Gastroesophageal sphincter (tissue), 4 donors: ENCODE measurements around the gene C14orf93. TPM values are rescaled to one million over a fixed set of nuclear protein-coding genes. Genes with fewer than 3 reads are reported as not detected.
"Not testable (repeated sequence)": the region's sequence is repeated elsewhere in the genome, so short reads cannot be mapped to it uniquely, and the experiment has no call there.

Experiments used
- ATAC-seq: fragments of 150-250 bp; one replicate; pipeline ENCODE4 v1.9.1; 2016; ENCODE audit warnings: mild to moderate bottlenecking, moderate library complexity
- H3K27ac ChIP-seq, 4 donors: fragments of 200-600 bp; sonication (generic) in 3 of 4; 1 replicate in 3 of 4; 2 replicates in 1 of 4; pipeline ENCODE4 v1.5.1; 2016 to 2019
- H3K27me3 ChIP-seq: fragments of 200-600 bp; sonication (generic); one replicate; pipeline ENCODE4 v1.5.1; 2019
- H3K36me3 ChIP-seq, 2 donors: fragments of 200-600 bp; sonication (generic); one replicate each; pipeline ENCODE4 v1.5.1; 2019; ENCODE audit warnings: control low read depth in 1 of 2
- H3K4me1 ChIP-seq, 3 donors: fragments of 200-600 bp; sonication (generic); 1 replicate in 2 of 3; 2 replicates in 1 of 3; pipeline ENCODE4 v1.5.1; 2016 to 2019; ENCODE audit warnings: control low read depth in 2 of 3
- H3K4me3 ChIP-seq, 2 donors: fragments of 200-600 bp; sonication (generic); one replicate each; pipeline ENCODE4 v1.5.1; 2019; ENCODE audit warnings: mild to moderate bottlenecking in 1 of 2, moderate library complexity in 1 of 2
- H3K9me3 ChIP-seq, 3 donors: fragments of 200-600 bp; sonication (generic); one replicate each; pipeline ENCODE4 v1.5.1; 2017 to 2019; ENCODE audit warnings: control low read depth in 2 of 3
- CTCF ChIP-seq, 4 experiments: fragments of 200-600 bp in 2 of 4; fragments of 450-650 bp in 2 of 4; sonication (generic) in 1 of 4; IDR thresholded peaks; one replicate each; pipeline ENCODE4 v1.5.1; 2017 to 2019; ENCODE audit warnings: antibody characterized with exemption in 4 of 4, mild to moderate bottlenecking in 2 of 4, moderate library complexity in 2 of 4
- EP300 ChIP-seq: sonication (generic); formaldehyde crosslinking; IDR thresholded peaks from one replicate; pipeline ENCODE4 v1.6.1; 2017; ENCODE audit warnings: antibody characterized with exemption, mild to moderate bottlenecking
- POLR2A ChIP-seq, 2 donors: fragments of 450-650 bp; IDR thresholded peaks; one replicate each; pipeline ENCODE4 v1.6.1; 2017; ENCODE audit warnings: antibody characterized with exemption in 2 of 2, mild to moderate bottlenecking in 2 of 2, moderate library complexity in 1 of 2
- POLR2AphosphoS5 ChIP-seq: sonication (generic); formaldehyde crosslinking; IDR thresholded peaks from one replicate; pipeline ENCODE4 v1.6.1; 2017; ENCODE audit warnings: antibody characterized with exemption
- WGBS, 2 donors: methylation state at CpG; one replicate each; pipeline ENCODE4 v1.1.5; 2018; ENCODE audit warnings: low coverage in 1 of 2; 5-methylcytosine and 5-hydroxymethylcytosine counted together
- total RNA-seq, 4 donors: library from RNA; depleted of rRNA; stranded (reverse); fragments of >200 nt; gene quantifications; one replicate each; pipeline ENCODE4 v1.1.0, GENCODE V29; 2016

Gene C14orf93
- total RNA-seq, 4 donors from 2014 or later = 8.4 to 16.0 (median 13.2) TPM

- ATAC-seq = no peak
- 90 to 100% methylated on average over 2 to 5 of the region's 7 CpGs for WGBS, 2 donors
- no peak for TF ChIP-seq POLR2AphosphoS5
- TF ChIP-seq CTCF (IDR thresholded peaks at IDR 0.05) = no peak
- TF ChIP-seq EP300 = no peak
- no peak for TF ChIP-seq POLR2A (IDR thresholded peaks at IDR 0.05)
- Histone ChIP-seq H3K9me3 (no peaks in the 10 kb centered on the region), H3K4me1 (no peaks in the 10 kb centered on the region), H3K36me3 (peaks cover 0 to 20% of the 10 kb centered on the region in 2 donors), H3K4me3 (no peak overlapping the region), H3K27me3 (no peaks in the 10 kb centered on the region), H3K27ac (no peak overlapping the region)
Observed at GRCh38 chr14:23020143-23021128, 10.5 kb upstream of the C14orf93 start.

- H3K9me3 ChIP-seq = no peaks in the 10 kb centered on the region
- H3K27me3 ChIP-seq = no peaks in the 10 kb centered on the region
- H3K4me1 ChIP-seq = no peaks in the 10 kb centered on the region
- no peaks in the 10 kb centered on the region for H3K36me3 ChIP-seq
- H3K27ac ChIP-seq = no peak overlapping the region
- ATAC-seq = no peak
- TF ChIP-seq POLR2AphosphoS5 (no peak), EP300 (no peak), POLR2A (IDR thresholded peaks at IDR 0.05) (no peak), CTCF (IDR thresholded peaks at IDR 0.05) (no peak)
- H3K4me3 ChIP-seq = no peak overlapping the region
Observed at GRCh38 chr14:23018107-23018506, 8.2 kb upstream of the C14orf93 start.

GRCh38 chr14:23017091-23017490 lies 7.1 kb upstream of the C14orf93 start:
- 67 to 77% methylated on average over 3 to 5 of the region's 5 CpGs for WGBS, 2 donors
- H3K36me3 ChIP-seq = no peaks in the 10 kb centered on the region
- no peaks in the 10 kb centered on the region for H3K4me1 ChIP-seq
- no peak for ATAC-seq
- TF ChIP-seq CTCF (IDR thresholded peaks at IDR 0.05) (no peak), POLR2AphosphoS5 (no peak), POLR2A (IDR thresholded peaks at IDR 0.05) (no peak), EP300 (no peak)
- H3K27me3 ChIP-seq = no peaks in the 10 kb centered on the region
- H3K4me3 ChIP-seq = no peak overlapping the region
- H3K27ac ChIP-seq = no peak overlapping the region
- H3K9me3 ChIP-seq = no peaks in the 10 kb centered on the region

- Histone ChIP-seq H3K9me3 (no peaks in the 10 kb centered on the region), H3K4me1 (peaks cover 0 to under 1% (median 0%) of the 10 kb centered on the region in 3 donors), H3K4me3 (no peak overlapping the region), H3K36me3 (no peaks in the 10 kb centered on the region), H3K27ac (no peak overlapping the region), H3K27me3 (no peaks in the 10 kb centered on the region)
- WGBS, 2 donors = 53 to 55% methylated on average over 4 of the region's 4 CpGs
- ATAC-seq = no peak
- no peak for TF ChIP-seq POLR2A (IDR thresholded peaks at IDR 0.05)
Observed at GRCh38 chr14:23015618-23016017, 5.7 kb upstream of the C14orf93 start.

- H3K36me3 ChIP-seq, H3K9me3 ChIP-seq, H3K27me3 ChIP-seq, ATAC-seq, H3K4me3 ChIP-seq, H3K27ac ChIP-seq: not testable (repeated sequence)
- peaks cover 0 to 12% (median 0%) of the 10 kb centered on the region in 3 donors for H3K4me1 ChIP-seq
- WGBS, 2 donors = 80 to 93% methylated on average over 2 to 3 of the region's 5 CpGs
Observed at GRCh38 chr14:23013749-23014054, 3.8 kb upstream of the C14orf93 start.
